NCI-H2171 treated with DMSO at 0.1 percent for 48 hours (cell line): ENCODE measurements around the gene UBB.
"Not testable (repeated sequence)": the region's sequence is repeated elsewhere in the genome, so short reads cannot be mapped to it uniquely, and the experiment has no call there.

ENCODE experiments used
- DNase-seq: peaks from one replicate; lab custom pipeline; 2025; lab: John Stamatoyannopoulos, UW

The UBB gene

GRCh38 chr17:16377941-16378341 is 3.0 kb upstream of the UBB start:
- DNase-seq = no peak

DNA sequence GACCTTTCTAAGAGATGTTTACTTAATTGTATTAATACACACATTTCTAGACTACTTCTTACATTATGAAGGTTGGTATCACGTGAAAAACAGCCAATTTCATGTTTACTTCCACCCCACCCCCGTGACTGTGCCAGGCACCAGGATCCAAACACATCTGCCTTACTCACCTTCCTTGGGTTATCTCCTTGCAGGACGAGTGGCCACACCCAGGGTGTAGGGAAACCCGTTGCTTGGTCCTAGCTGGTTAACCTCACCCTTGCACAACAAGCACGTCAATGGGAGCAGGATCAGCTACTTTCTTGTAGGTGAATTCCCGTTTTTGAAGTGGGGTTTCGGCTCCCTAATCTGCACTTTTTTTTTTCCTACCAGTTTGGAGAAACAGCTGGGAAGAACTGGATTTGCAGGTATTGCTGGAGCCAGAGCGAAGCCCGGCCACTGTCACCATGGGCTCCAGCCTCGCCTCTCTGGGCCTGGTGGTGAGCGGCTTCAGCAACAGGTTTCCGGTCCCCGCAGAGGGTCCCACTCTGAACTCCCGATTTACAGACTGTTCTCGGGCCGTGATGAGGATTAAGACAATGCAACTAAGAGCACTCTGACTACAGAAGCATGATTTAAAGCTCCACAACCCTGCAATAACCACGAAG is 2.1 kb upstream of the UBB start:
- no peak for DNase-seq

- DNase-seq = no peak
These were observed 1.2 kb upstream of the UBB start for GRCh38 chr17:16379654-16380053.

DNA sequence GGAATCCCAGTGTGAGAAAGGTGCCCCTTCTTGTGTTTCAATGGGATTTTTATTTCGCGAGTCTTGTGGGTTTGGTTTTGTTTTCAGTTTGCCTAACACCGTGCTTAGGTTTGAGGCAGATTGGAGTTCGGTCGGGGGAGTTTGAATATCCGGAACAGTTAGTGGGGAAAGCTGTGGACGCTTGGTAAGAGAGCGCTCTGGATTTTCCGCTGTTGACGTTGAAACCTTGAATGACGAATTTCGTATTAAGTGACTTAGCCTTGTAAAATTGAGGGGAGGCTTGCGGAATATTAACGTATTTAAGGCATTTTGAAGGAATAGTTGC is 567 bp downstream of the UBB start:
- DNase-seq = no peak

DNA sequence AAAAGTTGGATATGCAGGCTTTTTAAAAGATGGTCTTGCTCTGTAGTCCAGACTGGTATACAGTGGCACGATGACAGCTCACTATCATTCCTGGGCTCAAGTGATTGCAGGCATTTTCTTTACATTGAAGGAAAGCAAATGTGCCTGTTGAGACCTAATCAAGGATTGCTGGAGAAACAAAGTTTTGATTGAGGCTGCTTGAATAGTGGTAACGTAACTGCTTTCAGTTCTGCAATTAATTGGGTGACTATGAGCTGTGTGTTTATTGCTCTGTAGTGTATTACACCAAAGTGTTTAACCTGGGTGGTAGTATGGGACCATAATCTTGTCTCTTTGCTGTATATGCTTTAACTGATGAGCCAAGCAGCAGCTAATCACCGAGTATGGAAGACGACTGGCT is 2.3 kb downstream of the UBB start:
- DNase-seq = no peak

GRCh38 chr17:16383772-16384287 is 2.9 kb downstream of the UBB start:
- no peak for DNase-seq

- DNase-seq = no peak
These were observed 3.7 kb downstream of the UBB start for GRCh38 chr17:16384557-16384956.

DNA sequence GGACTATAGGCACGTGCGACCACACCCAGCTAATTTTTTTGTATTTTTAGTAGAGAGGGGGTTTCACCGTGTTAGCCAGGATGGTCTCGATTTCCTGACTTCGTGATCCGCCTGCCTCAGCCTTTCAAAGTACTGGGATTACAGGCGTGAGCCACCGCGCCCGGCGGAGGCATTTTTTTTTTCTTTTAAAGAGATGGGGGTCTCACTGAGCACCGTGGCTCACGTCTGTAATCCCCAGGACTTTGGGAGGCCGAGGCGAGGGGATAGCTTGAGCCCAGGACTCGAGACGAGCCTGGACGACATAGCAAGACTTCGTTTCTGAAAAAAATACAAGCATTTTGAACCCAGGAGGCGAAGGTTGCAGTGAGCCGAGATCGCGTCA is 5.2 kb downstream of the UBB start:
- not testable (repeated sequence) for DNase-seq

- no peak for DNase-seq
These were observed 10.6 kb downstream of the UBB start for GRCh38 chr17:16391451-16391850.

- DNase-seq = not testable (repeated sequence)
These were observed 11.6 kb downstream of the UBB start for GRCh38 chr17:16392491-16392890.

GRCh38 chr17:16395887-16396286 is 15.0 kb downstream of the UBB start:
- not testable (repeated sequence) for DNase-seq

DNA sequence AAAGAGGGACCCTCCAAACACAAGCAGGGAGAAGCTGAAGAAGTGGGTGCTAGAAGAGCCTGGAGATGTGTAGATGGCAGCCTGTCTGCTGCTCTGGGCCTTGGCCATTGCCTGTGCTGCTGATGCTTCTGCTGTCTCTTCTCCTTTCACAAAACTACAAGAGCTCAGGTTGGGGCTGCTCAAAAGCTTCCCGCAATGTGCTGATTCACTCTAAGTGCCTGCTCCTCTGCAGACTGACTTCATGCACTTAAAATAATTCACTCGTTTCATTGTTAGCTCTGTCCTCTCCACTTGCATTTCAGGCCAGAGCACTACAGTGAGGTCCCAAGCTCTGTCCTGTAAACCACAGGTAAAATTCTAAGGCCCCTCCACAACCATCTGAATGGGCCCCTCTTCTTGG is 15.8 kb downstream of the UBB start:
- not testable (repeated sequence) for DNase-seq

DNA sequence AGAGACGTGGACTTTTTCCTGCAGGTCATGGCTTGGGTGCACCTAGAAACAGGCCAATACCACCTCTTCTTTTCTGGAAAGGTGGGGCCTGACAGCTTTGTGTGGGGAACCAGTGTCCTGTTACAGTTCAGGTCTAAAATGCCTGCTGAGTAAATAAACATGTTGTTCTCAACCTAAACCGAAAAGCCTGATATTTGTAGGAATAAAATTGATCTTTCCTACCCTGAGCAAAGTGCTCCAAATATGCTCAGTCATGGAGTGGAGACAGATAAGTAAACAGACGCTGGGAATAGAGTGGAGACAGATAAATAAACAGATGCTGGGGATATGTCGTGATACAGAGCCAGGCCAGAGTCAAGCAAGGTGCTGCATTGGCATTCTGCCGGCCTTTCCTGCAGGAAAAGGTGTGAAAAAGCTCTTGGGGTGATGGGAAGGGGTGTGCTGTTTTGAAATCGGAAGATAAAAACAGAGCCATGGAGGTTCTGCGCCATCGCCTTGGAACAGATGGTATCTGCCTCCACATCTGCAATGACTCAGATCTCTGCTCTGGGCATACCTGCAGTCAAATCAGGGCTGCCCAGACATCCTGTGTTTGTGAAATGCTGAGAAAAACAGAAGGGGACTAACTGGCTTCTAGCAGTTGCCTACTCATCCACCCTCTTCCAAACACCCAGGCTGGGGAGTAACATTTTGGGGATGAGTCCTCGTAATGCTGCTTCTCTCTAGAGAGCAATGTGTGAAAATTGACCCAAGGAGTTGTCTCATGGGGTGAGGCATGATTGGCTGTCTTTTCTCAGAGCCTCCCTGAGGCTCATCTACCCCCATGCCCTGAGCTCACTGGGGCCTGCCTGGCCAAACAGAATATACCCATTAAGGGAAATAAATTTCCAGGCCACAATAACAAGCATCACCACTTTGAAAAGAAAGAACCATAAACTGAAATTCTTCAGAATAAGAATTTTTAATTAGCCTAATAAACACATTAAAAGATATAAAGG is 17.7 kb downstream of the UBB start:
- DNase-seq = peak; percentile 88

DNA sequence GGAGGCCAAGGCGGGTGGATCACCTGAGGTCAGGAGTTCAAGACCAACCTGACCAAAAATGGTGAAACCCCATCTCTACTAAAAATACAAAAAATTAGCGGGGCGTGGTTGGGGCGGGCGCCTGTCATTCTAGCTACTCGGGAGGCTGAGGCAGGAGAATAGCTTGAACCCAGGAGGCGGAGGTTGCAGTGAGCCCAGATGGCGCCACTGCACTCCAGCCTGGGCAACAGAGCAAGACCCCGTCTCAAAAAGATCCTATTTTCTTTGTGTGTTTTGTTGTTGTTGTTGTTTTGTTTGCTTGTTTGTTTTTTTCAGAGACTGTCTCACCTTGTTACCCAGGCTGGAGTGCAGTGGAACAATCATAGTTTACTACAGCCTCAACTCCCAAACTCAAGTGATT is 23.0 kb downstream of the UBB start:
- not testable (repeated sequence) for DNase-seq

DNA sequence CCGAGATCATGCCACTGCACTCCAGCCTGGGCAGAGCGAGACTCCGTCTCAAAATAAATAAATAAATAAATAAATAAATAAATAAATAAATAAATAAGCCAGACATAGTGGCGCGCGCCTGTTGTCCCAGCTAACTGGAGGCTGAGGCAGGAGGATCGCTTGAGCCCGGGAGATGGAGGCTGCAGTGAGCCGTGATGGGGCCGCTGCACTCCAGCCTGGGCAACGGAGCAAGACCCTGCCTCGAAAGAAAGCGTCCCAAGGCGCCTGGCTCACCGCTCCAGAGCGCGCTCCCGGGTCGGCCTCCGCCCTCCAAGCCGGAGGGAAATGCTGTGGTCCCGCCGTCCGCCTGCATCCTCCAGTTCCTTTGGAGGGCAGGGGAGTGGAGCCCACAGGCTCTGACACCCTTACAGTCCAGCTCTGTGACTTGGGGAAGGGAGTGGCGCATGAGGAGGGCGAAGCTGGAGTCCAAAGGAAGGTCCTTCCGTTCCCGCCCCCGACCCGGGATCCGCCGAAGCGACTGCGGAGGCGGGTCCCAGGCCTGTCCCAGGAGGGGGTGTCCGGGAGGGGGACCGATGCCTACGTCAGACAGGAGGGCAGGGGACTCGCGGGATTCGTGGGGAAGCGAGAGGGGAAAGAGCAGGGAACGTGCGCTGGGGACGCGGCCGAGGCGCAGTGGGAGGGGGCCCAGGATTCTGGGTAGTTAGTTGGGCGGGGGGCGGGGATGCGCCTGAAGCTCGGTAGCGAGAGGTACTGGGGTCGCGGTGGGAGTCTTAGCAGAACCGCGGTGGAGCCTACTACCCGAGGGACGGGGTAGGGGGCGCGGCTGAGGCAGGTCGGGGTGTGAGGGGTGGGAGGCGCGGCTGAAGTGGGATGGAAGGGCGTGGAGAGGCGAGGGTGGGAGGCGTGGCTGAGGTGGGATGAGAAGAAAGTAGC is 26.1 kb downstream of the UBB start:
- no peak for DNase-seq

DNA sequence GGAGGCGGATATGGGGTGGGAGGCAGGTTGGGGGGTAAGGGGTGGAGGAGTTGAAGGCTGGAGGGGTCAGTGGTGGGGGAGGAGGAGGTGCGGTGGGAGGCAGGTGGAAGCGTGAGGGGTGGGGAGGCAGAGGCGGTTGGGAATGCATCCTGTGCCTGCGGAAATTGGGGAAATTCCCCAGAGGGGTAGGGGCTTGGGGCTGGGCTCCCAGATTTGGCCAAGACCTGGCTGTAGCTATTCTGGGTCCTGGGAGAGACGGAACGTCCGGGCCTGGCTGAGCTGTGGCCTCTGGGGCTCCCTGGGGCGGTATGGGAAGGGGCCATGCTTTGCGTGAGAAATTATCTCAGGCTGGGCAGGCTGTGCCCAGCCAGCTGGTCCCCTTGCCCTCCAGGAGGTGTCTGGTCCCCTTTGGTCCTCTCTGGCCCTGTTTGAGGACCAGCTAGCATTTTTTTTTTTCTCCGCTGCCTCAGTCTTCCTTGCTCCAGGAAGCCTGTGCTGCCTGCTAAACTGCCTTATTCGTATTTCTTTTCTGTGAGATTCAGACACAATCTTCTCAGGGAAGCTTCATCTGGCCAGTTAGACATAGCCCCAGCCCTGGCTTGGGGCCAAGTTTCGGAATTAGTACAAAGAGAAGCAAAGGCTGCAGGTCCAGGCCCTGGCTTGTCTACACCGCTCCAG is 27.2 kb downstream of the UBB start:
- peak; percentile 57 for DNase-seq

DNA sequence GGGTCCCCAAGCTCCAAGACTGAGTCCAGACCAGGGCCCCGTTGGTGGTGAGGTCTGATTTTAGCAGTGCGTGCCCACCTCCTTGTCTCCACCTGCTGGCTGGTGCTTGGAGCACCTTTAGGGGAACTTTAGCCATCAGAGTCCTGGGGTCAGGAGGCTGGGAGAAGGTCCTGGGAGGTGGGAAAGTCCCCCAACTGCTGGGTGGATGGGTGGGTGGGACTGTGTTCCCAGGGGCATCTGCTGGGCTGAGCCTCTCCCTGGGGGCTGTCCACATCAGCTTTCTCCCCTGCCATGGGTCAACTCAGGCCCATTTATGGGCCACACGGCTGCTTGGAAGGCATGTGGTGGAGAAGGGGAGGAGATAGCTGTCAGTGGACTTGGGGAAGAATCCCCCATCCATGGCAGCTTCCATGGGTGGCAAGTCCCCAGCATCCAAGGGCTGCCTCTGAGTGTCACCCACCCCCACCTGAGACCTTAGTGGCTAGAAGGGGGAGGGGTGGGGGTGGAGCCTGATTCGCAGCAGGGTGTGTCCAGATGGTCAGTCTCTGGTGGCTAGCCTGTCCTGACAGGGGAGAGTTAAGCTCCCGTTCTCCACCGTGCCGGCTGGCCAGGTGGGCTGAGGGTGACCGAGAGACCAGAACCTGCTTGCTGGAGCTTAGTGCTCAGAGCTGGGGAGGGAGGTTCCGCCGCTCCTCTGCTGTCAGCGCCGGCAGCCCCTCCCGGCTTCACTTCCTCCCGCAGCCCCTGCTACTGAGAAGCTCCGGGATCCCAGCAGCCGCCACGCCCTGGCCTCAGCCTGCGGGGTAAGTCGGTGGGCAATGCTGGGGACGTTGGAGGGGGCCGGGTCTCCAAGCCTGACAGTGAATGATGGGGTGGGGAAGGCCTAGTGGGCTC is 34.4 kb downstream of the UBB start, which contains the start of gene TRPV2:
TRPV2 (plus strand) TSS at position 541 of the 894 bp plus-strand sequence. CDS start 2,098 bp downstream, outside the sequence.
- DNase-seq = no peak

DNA sequence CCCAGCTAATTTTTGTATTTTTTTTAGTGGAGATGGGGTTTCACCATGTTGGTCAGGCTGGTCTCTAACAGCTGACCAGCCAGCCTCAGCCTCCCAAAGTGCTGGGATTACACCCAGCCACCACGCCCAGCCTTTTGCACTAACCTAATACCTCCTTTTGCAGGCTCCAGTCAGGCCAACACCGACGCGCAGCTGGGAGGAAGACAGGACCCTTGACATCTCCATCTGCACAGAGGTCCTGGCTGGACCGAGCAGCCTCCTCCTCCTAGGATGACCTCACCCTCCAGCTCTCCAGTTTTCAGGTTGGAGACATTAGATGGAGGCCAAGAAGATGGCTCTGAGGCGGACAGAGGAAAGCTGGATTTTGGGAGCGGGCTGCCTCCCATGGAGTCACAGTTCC is 36.5 kb downstream of the UBB start:
- no peak for DNase-seq

GRCh38 chr17:16417896-16418684 is 37.2 kb downstream of the UBB start:
- no peak for DNase-seq

DNA sequence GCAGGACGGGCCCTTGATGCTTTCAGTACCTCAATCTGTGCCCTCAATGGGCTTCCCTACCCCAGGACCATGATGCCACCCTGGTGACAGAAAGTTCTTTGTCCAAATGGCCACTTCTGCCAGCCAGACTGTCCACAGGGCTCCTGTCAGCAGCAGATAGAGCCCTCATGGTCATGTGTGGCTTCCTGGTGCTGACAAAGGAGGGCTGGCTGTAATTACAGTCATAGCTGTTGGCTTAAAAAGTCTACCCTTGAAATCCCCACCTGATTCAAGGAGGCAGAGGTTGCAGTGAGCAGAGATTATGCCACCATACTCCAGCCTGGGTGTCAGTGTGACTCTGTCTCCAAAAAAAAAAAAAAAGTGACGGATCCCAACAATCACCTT is 37.8 kb downstream of the UBB start:
- DNase-seq = no peak
